Measurements from ENCODE around the gene GLS.

DNA sequence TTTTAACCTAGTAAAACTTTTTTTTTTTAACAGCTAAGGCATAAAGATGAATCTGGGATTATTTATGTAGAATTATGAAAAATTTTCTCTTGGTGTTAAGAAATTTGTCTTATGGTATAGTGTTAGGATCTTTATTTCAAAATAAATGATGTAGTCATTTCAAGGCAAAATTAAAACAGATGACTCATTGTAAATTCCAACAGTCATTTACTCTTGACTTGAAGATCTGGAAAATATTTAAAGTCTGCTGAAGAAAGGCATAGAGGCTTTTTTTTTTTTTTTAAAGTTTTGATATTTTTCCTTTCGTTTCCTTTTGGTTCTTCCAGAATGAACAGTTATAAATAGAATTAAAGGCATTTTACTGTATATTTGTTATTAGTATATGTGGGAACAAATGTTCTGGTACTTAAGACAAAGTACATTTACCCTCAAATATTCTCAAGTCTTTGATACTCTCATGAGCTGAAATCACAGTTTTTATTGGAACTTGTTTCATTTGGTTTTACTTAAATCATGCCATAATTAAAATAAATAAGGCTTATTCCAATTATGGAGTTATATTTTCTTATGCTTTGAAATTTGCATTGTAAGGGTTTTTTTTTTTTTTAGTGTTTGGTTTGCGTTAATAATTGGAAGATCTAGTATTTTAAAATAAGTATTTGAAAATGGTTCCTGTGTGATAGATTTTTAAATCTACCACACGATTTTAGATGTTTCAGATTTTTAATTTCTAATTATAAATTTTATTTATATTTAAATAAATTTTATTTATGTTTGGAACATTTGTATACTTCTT is 29.9 kb downstream of the GLS start:
- no peak for TF ChIP-seq EZH2 (IDR thresholded peaks at IDR 0.05; ENCODE audit: borderline replicate concordance, insufficient read depth, low read depth, low read length, poor library complexity, severe bottlenecking)
- TF ChIP-seq, protein P1, sequence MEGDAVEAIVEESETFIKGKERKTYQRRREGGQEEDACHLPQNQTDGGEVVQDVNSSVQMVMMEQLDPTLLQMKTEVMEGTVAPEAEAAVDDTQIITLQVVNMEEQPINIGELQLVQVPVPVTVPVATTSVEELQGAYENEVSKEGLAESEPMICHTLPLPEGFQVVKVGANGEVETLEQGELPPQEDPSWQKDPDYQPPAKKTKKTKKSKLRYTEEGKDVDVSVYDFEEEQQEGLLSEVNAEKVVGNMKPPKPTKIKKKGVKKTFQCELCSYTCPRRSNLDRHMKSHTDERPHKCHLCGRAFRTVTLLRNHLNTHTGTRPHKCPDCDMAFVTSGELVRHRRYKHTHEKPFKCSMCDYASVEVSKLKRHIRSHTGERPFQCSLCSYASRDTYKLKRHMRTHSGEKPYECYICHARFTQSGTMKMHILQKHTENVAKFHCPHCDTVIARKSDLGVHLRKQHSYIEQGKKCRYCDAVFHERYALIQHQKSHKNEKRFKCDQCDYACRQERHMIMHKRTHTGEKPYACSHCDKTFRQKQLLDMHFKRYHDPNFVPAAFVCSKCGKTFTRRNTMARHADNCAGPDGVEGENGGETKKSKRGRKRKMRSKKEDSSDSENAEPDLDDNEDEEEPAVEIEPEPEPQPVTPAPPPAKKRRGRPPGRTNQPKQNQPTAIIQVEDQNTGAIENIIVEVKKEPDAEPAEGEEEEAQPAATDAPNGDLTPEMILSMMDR (IDR thresholded peaks at IDR 0.05): no peak
